ENCODE data around the gene TCERG1L.

Gene TCERG1L

GRCh38 chr10:131249238-131249954 lies 62.1 kb downstream of the TCERG1L start:
- TF ChIP-seq EGR1 (IDR thresholded peaks at IDR 0.05) (no peak), TCF12 (IDR thresholded peaks at IDR 0.05; ENCODE audit: low read depth) (no peak), NFIC (IDR thresholded peaks at IDR 0.05) (no peak), YY1 (IDR thresholded peaks at IDR 0.05; ENCODE audit: low read depth) (no peak), TEAD4 (IDR thresholded peaks at IDR 0.05) (no peak), TAF1 (IDR thresholded peaks at IDR 0.05; ENCODE audit: low read depth) (no peak), MAX (IDR thresholded peaks at IDR 0.05) (no peak), RAD21 (IDR thresholded peaks at IDR 0.05; ENCODE audit: low read depth) (no peak), EP300 (IDR thresholded peaks at IDR 0.05; ENCODE audit: borderline replicate concordance) (no peak), ZBTB7A (IDR thresholded peaks at IDR 0.05; ENCODE audit: low read depth) (no peak), FOXM1 (IDR thresholded peaks at IDR 0.05; ENCODE audit: borderline replicate concordance, low read depth) (no peak)
- TF ChIP-seq, protein P1, sequence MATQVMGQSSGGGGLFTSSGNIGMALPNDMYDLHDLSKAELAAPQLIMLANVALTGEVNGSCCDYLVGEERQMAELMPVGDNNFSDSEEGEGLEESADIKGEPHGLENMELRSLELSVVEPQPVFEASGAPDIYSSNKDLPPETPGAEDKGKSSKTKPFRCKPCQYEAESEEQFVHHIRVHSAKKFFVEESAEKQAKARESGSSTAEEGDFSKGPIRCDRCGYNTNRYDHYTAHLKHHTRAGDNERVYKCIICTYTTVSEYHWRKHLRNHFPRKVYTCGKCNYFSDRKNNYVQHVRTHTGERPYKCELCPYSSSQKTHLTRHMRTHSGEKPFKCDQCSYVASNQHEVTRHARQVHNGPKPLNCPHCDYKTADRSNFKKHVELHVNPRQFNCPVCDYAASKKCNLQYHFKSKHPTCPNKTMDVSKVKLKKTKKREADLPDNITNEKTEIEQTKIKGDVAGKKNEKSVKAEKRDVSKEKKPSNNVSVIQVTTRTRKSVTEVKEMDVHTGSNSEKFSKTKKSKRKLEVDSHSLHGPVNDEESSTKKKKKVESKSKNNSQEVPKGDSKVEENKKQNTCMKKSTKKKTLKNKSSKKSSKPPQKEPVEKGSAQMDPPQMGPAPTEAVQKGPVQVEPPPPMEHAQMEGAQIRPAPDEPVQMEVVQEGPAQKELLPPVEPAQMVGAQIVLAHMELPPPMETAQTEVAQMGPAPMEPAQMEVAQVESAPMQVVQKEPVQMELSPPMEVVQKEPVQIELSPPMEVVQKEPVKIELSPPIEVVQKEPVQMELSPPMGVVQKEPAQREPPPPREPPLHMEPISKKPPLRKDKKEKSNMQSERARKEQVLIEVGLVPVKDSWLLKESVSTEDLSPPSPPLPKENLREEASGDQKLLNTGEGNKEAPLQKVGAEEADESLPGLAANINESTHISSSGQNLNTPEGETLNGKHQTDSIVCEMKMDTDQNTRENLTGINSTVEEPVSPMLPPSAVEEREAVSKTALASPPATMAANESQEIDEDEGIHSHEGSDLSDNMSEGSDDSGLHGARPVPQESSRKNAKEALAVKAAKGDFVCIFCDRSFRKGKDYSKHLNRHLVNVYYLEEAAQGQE (IDR thresholded peaks at IDR 0.05; ENCODE audit: low read depth), result no peak
- TF ChIP-seq, protein P2, sequence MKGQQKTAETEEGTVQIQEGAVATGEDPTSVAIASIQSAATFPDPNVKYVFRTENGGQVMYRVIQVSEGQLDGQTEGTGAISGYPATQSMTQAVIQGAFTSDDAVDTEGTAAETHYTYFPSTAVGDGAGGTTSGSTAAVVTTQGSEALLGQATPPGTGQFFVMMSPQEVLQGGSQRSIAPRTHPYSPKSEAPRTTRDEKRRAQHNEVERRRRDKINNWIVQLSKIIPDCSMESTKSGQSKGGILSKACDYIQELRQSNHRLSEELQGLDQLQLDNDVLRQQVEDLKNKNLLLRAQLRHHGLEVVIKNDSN (IDR thresholded peaks at IDR 0.05), result no peak

DNA sequence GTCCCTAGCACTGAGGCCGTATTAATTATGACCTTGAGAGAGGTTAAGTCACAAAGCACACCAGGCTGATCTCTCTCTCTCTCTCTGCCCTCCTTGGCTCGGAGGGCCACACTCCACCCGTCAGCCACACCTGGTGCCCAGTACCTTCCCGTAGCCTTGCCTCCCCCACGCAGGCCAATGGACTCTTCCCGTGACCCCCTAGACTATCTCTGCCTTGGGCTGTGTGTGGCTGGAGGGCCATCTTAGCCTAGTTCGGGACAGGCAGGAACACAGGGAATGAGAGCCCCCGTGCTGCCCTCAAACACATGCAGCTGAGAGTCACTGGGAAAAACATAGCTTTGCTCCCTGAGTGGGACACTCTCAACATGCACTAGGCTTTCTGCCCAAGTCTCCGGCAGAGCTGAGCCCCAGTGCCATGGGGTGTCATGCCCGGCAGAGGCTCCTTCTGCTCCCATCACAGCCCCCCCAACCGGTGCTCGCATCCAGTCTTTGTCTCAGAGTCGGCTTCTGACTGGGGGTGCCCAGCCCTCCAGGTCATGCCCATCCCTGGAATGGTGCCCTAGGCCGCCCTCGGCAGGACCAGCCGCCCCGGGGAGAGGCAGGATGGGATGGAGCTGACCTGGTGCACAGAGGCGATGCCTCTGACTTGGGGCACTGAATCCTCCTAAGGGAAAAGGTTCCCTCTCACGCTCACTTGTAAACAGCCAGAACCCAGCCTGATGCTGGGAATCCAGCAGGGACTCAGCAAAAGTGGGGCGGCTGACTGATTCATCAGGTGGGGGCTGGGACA lies 63.0 kb downstream of the TCERG1L start:
- no peak for TF ChIP-seq ZBTB7A (IDR thresholded peaks at IDR 0.05; ENCODE audit: low read depth)
- no peak for TF ChIP-seq FOXM1 (IDR thresholded peaks at IDR 0.05; ENCODE audit: borderline replicate concordance, low read depth)
- TF ChIP-seq RAD21 (IDR thresholded peaks at IDR 0.05; ENCODE audit: low read depth), result no peak
- no peak for TF ChIP-seq EGR1 (IDR thresholded peaks at IDR 0.05)
- TF ChIP-seq, protein P1 (IDR thresholded peaks at IDR 0.05; ENCODE audit: low read depth), result no peak
- no peak for TF ChIP-seq NFIC (IDR thresholded peaks at IDR 0.05)
- TF ChIP-seq CREB1 (IDR thresholded peaks at IDR 0.05; ENCODE audit: low read depth), result no peak
- no peak for TF ChIP-seq TCF12 (IDR thresholded peaks at IDR 0.05; ENCODE audit: low read depth)
- TF ChIP-seq YY1 (IDR thresholded peaks at IDR 0.05; ENCODE audit: low read depth), result no peak
- TF ChIP-seq CEBPB (IDR thresholded peaks at IDR 0.05), result no peak
- TF ChIP-seq, protein P2 (IDR thresholded peaks at IDR 0.05), result no peak
- TF ChIP-seq TAF1 (IDR thresholded peaks at IDR 0.05; ENCODE audit: low read depth), result no peak
- no peak for TF ChIP-seq MAX (IDR thresholded peaks at IDR 0.05)
- no peak for TF ChIP-seq TEAD4 (IDR thresholded peaks at IDR 0.05)
- no peak for TF ChIP-seq EP300 (IDR thresholded peaks at IDR 0.05; ENCODE audit: borderline replicate concordance)

GRCh38 chr10:131247873-131248272 lies 63.6 kb downstream of the TCERG1L start:
- TF ChIP-seq, protein P2 (IDR thresholded peaks at IDR 0.05), result no peak
- TF ChIP-seq YY1 (IDR thresholded peaks at IDR 0.05; ENCODE audit: low read depth) (no peak), FOXM1 (IDR thresholded peaks at IDR 0.05; ENCODE audit: borderline replicate concordance, low read depth) (no peak), ZBTB7A (IDR thresholded peaks at IDR 0.05; ENCODE audit: low read depth) (no peak), MAX (IDR thresholded peaks at IDR 0.05) (no peak), EP300 (IDR thresholded peaks at IDR 0.05; ENCODE audit: borderline replicate concordance) (no peak), TEAD4 (IDR thresholded peaks at IDR 0.05) (no peak), CREB1 (IDR thresholded peaks at IDR 0.05; ENCODE audit: low read depth) (no peak), TAF1 (IDR thresholded peaks at IDR 0.05; ENCODE audit: low read depth) (no peak), TCF12 (IDR thresholded peaks at IDR 0.05; ENCODE audit: low read depth) (no peak), RAD21 (IDR thresholded peaks at IDR 0.05; ENCODE audit: low read depth) (no peak)
- TF ChIP-seq, protein P1 (IDR thresholded peaks at IDR 0.05; ENCODE audit: low read depth), result no peak
